HG03521 (cell line): ENCODE data around the gene RALBP1.

Experiments used
- ATAC-seq: cut with Tn5 transposase; IDR thresholded peaks from one replicate; pipeline ENCODE4 v1.9.1; 2021; ENCODE audit warnings: mild to moderate bottlenecking, moderate library complexity; ENCODE audit not compliant: unreplicated experiment

Gene RALBP1

DNA sequence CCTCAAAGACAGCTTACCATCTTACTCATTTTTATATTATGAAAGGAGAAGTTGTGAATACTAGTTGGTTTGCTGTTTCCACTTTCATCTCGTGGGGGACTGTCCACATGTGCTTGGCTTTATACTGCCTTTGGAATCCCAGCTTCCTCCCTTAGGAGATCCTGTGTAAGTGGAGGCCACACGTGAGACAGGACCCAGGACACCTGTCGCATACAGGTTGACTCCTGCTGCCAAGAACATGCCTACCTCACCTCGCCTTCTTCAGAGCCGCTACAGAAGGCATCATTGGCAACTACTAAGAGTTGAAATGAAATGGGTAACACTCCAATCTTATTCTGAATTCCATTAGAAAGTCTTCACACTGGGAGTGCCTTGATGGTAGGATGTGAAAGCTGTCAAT, 69.7 kb downstream of the RALBP1 start:
- ATAC-seq, result no peak

DNA sequence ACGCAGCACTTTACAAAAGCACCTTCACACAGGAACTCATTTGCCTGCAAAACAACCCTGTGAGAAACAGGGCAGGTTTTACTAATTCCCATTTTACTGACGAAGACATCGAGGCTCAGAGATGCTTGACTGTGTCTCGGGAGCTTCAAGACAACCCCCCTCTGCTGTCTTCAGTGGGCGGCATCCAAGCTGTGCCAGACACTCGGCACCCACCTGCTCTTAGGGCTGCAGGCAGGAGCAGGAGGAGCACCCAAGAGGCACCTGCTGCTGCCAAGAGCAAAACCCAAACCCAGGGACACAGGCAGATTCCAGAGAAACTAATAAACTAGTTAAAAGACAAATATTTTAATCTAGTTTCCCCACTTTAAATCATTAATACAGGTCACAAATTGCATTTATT, 71.2 kb downstream of the RALBP1 start:
- ATAC-seq, result no peak

DNA sequence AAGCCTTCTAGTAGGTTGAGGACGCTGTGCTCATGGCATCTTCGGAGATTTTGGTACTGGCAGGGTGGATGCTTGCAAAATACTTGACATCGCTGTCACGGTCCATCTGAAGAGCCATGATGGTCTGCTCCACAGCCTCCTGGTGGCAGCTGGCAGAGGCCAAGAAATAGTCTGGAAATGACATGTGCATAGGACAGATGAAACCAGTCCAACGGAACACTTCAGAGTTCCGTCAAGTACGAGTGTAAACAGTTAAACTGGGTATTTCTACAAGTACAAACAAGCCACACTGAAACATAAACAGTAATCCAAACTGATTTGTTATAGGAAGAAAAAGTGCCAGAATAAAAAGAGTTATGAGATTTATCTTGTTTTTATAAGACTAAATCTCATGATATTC, 72.5 kb downstream of the RALBP1 start:
- ATAC-seq, result no peak

DNA sequence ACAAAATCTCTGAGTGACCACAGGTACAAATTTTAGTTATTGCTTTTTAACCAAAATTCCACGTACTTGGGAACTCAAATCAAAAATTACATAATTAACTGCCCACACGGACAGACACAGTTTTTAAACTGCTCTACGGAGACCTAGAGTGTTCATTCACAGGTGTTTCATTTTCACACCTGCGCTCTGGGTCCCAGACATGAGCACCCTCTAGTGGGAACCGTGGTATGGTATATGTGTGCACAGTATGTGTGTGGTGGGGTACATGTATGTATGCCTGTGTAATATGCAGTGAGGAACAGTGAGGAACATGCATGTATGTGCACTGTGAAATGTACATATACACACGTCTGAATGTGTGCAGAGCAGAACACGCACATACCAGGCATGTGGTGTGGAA, 74.1 kb downstream of the RALBP1 start:
- no peak for ATAC-seq

DNA sequence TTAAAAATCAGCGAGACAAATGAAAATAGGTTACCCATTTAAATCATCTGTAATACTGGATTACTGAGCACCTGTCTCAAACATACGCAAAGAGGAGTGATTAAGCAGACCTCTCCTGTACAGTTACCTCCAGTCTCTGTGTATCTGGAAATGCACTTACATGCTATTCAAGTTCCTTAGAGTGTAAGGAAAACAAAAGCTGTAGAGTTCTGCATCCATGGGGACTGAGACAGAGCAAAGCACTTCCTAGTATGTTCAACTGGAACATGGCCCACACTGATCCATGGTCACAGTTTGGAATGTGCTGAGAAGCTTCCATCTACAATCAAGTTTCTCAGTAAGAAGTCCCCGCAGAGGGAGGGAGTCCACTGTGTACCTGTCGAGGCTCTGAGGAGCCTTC, 75.1 kb downstream of the RALBP1 start:
- ATAC-seq, result no peak

DNA sequence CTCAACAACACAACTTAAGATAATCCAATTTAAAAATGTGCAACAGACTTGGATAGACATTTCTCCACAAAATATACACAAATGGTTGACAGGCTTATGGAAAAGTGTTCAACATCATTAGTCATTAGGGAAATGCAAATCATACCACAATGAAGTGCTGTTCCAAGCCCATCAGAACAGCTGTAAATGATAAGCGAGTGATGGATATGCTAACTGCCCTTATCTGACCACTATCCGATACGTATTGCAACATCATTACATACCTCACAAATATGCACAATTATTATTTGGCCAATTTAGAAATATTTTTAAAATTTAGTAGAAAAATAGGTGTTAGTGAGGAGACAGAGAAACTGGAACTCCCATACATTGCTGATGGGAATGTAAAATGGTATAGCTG, 76.9 kb downstream of the RALBP1 start:
- no peak for ATAC-seq

DNA sequence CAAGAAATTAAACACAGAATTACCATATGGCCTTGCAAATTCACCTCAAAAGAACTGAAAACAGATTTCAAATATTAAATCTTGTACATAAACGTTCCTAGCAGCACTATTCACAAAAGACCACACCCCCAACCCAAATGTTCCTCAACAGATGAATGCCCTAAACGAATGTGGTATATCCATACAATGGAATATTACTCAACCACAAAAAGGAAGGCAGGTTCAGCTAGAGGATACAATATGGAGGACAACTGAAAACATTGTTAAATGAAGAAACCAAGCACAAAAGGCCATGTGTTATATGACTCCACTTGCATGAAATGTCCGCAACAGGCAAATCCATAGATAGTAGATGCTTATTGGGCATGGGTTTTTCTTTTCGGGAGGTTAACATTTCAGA, 77.3 kb downstream of the RALBP1 start:
- ATAC-seq, result no peak

DNA sequence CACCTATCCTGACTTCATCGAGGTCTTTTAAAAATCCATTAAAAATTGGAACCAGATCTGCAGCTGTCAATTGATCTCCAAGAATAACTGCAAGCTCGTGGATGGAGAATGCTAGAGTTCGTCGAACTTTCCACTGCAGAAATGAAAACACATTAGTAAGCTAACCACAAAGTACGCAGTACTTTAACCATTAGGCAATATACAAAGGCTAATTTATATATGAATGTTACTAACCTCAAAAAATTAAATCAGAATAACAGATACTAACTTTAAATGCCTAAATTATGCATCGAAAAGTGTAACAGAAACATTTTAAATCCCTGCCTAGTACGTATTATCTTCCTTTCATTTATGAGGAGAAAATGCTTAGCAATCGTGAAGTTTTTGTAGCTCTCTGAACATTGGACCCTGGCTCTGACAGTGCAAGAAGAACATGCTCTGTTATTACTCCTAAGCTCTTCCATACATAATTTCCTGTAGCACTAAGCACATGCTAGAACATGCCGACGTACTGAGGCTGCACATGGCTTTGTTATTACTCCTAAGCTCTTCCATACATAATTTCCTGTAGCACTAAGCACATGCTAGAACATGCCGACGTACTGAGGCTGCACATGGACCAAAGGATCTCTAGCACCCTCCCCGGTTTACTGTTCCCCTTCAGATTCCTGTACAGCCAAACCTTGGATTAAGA, 82.1 kb downstream of the RALBP1 start:
- no peak for ATAC-seq

DNA sequence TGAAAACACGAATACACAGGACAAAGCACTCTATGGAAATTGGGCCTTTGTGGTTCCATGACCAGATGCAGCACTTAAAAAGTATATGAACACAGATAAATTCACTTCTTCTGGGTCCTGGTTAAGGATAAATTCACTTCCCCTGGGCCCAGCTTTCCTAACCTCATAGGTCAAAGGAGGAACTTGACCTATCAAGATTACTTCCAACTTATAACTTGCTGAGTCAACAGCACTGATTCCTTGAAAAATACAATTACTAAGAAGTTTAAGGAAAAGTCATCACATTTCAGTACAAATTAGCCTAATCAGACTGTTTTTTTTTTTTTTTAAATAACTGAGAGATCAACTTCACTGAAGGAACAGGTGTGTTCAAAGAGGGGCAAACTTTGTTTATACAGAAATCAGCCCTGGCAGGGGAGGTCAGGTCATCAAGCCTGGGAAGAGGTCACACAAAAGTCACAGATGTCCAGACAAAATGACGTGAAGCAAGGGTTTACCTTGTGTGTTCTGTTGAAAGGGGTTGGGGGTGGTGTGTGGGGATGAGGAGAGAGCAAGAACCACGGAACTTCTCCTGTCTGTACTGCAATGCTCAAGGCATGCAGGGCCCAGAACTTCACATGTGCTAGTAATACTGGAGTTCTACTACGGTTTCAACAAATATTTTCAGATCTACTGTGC, 83.2 kb downstream of the RALBP1 start:
- no peak for ATAC-seq

DNA sequence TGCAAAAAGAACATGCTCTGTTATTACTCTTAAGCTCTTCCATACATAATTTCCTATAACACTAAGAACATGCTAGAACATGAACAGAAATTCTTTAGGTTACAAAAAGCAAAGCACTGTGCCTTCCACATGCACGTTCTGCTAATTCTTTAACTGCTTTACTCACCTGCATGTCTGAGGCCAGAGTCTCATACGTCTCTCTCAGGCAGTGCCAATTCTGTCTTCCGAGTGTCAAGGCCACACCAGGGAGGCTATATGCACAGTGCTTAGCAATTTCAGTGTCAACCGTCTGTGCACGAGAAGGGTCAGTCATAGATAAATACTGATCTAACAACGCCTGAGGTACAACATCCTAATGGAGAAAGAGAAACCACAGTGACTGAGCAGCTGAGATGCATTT, 83.9 kb downstream of the RALBP1 start:
- no peak for ATAC-seq

DNA sequence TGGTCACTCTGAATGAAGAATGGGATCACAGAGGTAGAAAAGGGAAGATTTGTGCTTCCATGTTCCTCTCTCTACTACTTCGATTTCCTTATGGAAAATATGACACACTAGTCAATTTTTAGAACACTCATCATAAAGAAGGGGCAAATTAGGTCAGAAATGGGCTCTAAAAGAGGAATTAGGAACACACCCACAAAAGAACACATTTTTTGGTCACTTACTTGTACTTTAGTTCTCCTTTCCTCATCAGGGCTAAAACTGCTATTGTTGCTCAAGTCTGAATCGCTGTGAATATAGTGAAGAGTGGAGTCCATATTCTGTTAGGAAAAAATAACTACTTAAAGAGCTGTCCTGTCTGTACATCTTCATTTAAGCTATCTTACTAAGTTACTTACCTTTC, 86.4 kb downstream of the RALBP1 start:
- no peak for ATAC-seq

DNA sequence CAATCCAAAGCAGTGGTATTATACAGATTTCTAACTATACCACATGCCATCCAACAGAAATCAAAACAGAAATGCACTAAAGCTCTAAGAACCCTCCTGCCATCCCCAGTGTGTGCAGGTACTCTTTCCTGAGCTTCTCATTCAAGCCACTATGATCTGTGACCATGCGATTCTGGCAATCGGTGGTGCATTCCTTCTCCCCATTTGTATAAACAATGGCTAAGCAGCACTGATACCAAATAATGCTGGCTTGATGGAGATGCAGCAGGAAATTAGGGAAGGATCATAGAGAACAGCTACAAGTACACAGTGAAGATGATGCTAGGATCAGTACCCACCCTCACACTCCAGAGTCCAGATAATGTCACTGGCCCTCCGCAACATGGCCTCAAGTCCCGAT, 87.3 kb downstream of the RALBP1 start:
- no peak for ATAC-seq

DNA sequence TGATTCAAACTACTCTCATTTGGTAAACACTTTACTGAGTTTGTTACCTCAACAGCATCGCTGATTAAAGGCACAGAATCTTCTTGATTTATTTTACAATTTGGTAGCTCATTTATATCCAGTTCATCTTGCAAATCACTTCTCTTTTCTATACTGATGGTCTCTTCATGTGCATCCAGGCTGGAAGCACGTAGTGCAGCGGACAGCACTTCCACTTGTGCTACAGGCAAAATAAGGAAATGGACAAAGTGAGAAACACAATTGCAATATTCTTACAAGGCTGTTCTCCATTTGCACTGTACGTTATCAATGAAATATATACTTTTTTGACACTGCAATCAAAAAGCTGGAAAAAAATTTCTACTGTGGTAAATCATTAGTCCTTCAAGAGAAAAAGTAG, 88.0 kb downstream of the RALBP1 start:
- no peak for ATAC-seq

DNA sequence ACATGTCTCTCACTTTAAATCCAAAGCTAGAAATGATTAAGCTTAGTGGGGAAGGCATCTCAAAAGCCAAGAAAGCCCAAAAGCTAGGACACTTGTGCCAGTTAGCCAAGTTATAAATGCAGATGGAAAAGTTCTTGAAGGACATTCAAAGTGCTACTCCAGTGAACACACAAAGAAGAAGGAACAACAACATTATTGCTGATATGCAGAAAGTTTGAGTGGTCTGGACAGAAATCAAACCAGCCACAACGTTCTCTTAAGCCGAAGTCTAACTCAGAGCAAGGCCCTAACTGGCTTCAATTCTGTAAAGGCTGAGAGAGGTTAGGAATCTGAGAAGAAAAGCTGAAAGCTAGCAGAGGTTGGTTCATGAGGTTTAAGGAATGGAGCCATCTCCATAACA, 90.1 kb downstream of the RALBP1 start:
- ATAC-seq, result no peak

DNA sequence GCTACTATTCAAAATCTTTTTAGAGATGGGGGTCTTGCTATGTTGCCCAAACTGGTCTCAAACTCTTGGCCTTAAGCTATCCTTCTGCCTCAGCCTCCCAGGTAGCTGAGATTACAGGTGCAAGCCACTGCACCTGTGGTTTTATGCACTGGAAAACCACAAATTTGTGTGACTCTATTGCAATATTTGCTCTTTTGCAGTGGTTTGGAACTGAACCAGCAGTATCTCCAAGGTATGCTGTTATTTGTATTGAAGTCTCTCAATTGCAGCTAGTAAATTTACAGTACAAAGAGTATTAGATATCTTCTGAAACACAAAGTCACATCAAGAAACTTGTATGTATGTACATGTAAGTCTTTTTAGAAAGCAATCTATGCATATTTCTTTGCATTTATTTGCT, 92.9 kb downstream of the RALBP1 start:
- ATAC-seq, result no peak

DNA sequence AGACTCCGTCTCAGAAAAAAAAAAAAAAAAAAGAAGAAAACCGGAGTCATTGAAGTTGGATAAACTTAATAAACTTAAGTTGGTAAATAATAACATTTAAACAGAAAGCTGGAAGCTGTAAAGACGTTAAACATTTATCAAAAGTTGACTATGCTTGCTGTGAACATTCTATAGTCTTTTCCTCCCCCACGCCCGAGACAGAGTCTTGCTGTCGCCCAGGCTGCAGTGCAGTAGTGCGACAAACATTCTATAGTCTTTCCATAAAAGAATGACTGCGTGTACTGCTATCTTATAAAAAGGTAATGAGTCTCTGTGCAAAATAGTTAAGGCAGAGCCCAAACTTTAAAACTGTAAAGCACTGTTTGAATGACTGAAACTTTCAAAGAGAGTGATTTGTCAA, 93.9 kb downstream of the RALBP1 start:
- no peak for ATAC-seq

DNA sequence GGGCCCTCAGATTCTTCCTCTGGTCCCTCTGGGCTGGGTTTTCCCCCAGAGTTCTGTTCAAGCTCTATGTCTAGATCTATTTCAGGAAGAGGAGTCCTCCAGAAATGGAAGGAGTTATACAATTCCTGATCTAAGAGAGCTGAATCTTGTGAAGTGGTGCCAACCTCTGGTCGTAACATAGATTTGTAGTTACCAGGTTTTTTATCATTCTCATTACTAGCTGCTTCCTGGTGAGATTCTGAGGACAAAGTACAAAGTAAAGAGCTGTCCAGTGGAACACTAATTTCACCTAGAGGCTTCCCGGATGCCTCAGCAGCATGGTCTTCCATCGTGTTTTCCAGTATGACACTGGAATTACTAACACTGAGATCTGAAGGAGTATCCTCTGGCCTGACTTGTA, 94.9 kb downstream of the RALBP1 start:
- ATAC-seq, result no peak

DNA sequence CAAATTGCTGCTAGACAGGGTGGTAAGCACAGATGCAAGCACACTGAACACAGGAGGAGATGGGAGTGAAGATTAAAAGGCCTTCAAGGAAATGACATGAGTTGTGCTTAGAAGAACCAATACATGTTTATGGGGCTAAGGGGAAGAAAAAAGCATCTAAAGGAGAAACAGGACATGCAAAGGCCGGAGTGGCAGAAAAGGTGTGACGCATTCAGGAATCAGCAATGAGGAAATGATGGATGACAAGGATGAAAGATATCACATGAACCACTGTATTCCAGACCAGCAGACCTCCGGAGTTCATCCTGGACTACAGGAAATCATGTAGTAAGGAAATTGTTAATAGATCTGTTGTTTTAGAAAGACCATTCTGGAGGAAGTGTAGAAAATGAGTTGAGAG, 96.2 kb downstream of the RALBP1 start:
- ATAC-seq, result no peak

DNA sequence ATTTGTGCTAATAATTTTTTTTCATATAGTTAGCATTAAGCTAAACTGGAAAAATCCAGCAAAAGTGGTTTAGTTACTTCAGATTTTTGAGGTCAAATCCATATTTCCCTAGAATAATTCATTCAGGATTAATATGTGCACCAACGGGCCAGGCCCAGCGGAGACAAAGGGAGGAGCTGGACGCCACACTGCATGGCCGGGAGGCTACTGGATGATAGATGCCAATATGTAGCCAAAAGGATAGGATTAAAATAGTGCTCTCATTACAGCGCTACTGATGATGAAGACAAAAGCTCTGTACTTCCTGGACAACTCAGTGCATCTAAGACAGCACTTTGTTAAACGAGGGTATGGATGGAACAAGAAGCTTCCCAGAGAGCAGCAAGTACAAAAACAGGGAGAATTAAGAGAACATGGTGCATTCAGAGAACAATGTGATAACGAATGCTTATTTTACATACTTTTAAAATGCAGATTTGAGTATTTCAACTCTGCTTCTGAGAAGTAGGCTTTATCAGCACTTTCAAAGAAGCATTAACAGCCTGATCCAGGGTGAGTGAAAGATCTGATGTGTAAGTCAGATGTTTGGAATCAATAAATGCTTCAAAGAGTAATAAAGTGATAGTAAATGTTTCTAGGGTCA, 99.3 kb downstream of the RALBP1 start:
- ATAC-seq, result no peak

DNA sequence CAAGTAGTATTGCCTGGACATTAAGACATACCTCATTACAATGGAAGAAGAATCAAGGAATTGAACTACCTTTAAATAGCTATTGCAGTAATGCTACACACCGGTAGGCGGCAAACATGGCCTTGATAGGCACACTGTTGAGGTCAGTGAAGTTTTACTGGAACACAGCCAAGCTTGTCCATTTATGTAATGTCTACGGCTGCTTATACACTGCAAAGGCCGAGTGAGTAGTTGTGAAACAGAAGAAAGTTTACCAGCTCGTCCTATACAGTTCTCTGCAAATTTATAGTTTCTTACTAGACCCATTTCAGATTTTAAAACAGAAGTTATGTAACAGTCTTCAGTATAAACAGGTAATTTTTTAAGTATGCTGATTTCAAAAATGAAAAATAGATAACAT, 100.2 kb downstream of the RALBP1 start:
- peak; percentile 90 for ATAC-seq

DNA sequence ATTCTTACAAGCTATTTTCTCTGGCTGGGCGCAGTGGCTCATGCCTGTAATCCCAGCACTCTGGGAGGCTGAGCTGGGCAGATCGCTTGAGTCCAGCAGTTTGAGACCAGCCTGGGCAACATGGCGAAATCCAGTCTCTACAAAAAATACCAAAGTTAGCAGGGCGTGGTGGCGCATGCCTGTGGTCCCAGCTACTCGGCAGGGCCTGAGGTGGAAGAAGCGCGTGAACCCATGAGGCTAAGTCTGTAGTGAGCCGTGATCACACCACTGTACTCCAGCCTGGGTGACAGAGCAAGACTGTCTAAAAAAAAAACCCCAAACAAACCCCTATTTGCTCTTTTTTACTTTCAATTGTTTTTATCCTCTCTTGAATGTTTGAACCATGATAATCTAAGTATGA, 102.0 kb downstream of the RALBP1 start:
- ATAC-seq, result no peak

DNA sequence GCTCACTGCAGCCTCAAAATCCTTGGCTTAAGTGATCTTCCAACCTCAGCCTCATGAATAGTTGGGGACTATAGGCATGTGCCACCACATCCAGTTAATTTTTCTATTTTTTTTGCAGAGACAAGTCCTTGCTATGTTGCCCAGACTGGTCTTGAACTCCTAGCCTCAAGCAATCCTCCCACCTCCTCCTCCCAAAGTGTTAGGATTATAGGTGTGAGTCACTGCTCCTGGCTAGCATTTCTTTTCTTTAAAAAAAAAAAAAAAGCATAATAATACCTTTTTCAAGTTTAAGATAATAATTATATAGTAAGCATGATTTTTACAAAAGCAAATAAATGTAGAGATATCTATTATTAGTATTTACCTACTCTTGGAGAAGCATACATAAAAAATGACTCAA, 103.0 kb downstream of the RALBP1 start:
- ATAC-seq, result no peak
